GM12892 (cell line): ENCODE data around the gene FURIN.

Experiments used
- POLR2A ChIP-seq: IDR thresholded peaks from 2 replicates; pipeline ENCODE4 v1.6.1; 2011; ENCODE audit warnings: low read depth, low read length, control low read depth
- POLR2AphosphoS5 ChIP-seq: IDR thresholded peaks from 2 replicates; pipeline ENCODE4 v1.6.1; 2011; ENCODE audit warnings: low read depth, low read length, control low read depth
- TAF1 ChIP-seq: IDR thresholded peaks from 2 replicates; pipeline ENCODE4 v1.6.1; 2011; ENCODE audit warnings: low read depth, mild to moderate bottlenecking, control low read depth, low read length, borderline replicate concordance

- TF ChIP-seq POLR2A, result no peak
- no peak for TF ChIP-seq POLR2AphosphoS5
- no peak for TF ChIP-seq TAF1
These were observed 5.2 kb upstream of the FURIN start for GRCh38 chr15:90862964-90863778.
